Esophagus squamous epithelium (tissue), 4 donors: ENCODE results near the gene NECTIN2.

ENCODE experiments used
- POLR2A ChIP-seq, 4 donors: fragments of 450-650 bp; IDR thresholded peaks; one replicate each; pipeline ENCODE4 v1.6.1; 2017; ENCODE audit warnings: antibody characterized with exemption in 4 of 4, mild to moderate bottlenecking in 4 of 4, moderate library complexity in 3 of 4
- TF ChIP-seq, protein P1 (sequence below), 6 experiments: fragments of 450-650 bp in 4 of 6; fragments of 200-600 bp in 2 of 6; sonication (generic) in 2 of 6; IDR thresholded peaks; one replicate each; pipeline ENCODE4 v1.5.1; 2016 to 2019; ENCODE audit warnings: antibody characterized with exemption in 6 of 6, mild to moderate bottlenecking in 4 of 6, moderate library complexity in 4 of 6

DNA sequence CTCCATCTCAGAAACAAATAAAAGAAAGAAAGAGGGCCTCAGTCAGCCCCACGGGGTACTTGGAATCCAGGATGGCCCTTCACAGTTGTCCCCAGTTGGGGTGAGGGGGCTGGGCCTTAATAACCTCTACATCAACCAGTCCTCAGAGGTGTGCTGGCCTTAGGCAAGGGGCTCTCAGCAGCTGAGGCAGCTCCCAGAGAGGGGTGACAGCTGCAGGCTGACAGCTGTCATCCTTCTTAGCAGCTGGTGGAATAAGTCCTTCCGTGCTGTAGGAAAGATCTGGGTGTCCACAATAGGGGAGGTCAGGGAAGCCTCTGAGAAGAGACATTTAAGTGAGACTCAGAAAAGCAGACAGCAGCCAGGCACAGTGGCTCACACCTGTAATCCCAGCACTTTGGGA, 29.8 kb upstream of the NECTIN2 start:
- TF ChIP-seq, protein P1, sequence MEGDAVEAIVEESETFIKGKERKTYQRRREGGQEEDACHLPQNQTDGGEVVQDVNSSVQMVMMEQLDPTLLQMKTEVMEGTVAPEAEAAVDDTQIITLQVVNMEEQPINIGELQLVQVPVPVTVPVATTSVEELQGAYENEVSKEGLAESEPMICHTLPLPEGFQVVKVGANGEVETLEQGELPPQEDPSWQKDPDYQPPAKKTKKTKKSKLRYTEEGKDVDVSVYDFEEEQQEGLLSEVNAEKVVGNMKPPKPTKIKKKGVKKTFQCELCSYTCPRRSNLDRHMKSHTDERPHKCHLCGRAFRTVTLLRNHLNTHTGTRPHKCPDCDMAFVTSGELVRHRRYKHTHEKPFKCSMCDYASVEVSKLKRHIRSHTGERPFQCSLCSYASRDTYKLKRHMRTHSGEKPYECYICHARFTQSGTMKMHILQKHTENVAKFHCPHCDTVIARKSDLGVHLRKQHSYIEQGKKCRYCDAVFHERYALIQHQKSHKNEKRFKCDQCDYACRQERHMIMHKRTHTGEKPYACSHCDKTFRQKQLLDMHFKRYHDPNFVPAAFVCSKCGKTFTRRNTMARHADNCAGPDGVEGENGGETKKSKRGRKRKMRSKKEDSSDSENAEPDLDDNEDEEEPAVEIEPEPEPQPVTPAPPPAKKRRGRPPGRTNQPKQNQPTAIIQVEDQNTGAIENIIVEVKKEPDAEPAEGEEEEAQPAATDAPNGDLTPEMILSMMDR (IDR thresholded peaks at IDR 0.05), result no peak
- no peak for TF ChIP-seq POLR2A (IDR thresholded peaks at IDR 0.05)
